K562 (cell line): ENCODE results near the gene PSMA5. TPM values are rescaled to one million over a fixed set of nuclear protein-coding genes. Genes with fewer than 3 reads are reported as not detected.

ENCODE experiments used
- ATAC-seq: fragments of 200-7000 bp; cut with Tn5 transposase; 3 replicates; pipeline ENCODE4 v1.9.1; 2020; ENCODE audit warnings: moderate library complexity
- BruUV-seq: library from RNA; stranded (reverse); fragments of 400-500 nt; replicated peaks from 2 replicates; lab custom pipeline; 2021; lab: Mats Ljungman, UMichigan
- CTCF ChIA-PET: fragments of 300-600 bp; formaldehyde crosslinking; extraction: SDS; loops from one replicate; lab custom pipeline; 2021; ENCODE audit warnings: low intra/inter-chr PET ratio; lab: Yijun Ruan, JAX
- POLR2A ChIA-PET: fragments of 300-600, 350-650 bp; sonication (Branson Sonifier 250); formaldehyde crosslinking; extraction: SDS; loops from one replicate; lab custom pipeline; 2021; ENCODE audit warnings: antibody characterized with exemption, inconsistent platforms; lab: Yijun Ruan, JAX
- DNase-seq, 4 experiments: peaks; one replicate each; pipeline versions ENCODE4 v3.0.0 to v3.0.0-alpha.2; 2011 to 2018; ENCODE audit warnings: low spot score in 3 of 4, mixed read lengths in 3 of 4; ENCODE audit errors: extremely low read depth in 1 of 4
- FAIRE-seq: peaks from 2 replicates; lab custom pipeline; 2011; peaks lifted over from hg19 to GRCh38; lab: Jason Lieb, UNC
- H2AFZ ChIP-seq: 2 replicates; pipeline ENCODE4 v1.6.0; 2011; ENCODE audit warnings: low read depth, low read length, control low read depth, inconsistent platforms
- H3K27ac ChIP-seq: fragments of 200-600 bp; 3 replicates; pipeline ENCODE4 v1.8.0; 2011; ENCODE audit warnings: low read depth, mild to moderate bottlenecking, control low read depth, inconsistent platforms, low read length, moderate library complexity, mixed read lengths; ENCODE audit errors: extremely low read depth
- H3K27me3 ChIP-seq, 2 experiments: fragments of 300-600 bp in 1 of 2; 2 replicates in 1 of 2; 3 replicates in 1 of 2; pipeline versions ENCODE4 v1.6.0 to v1.8.0; 2011; ENCODE audit warnings: inconsistent platforms in 2 of 2, low read length in 2 of 2, mild to moderate bottlenecking in 1 of 2, mixed read lengths in 1 of 2, moderate library complexity in 1 of 2; ENCODE audit not compliant: control insufficient read depth in 2 of 2, insufficient read depth in 2 of 2
- H3K36me3 ChIP-seq: fragments of 300-600 bp; 3 replicates; pipeline ENCODE4 v1.8.0; 2011; ENCODE audit warnings: mild to moderate bottlenecking, low read length, inconsistent platforms; ENCODE audit not compliant: control insufficient read depth, insufficient read depth
- H3K4me1 ChIP-seq, 2 experiments: fragments of 200-600 bp in 1 of 2; replicated peaks in 1 of 2; 2 replicates in 1 of 2; 3 replicates in 1 of 2; pipeline versions ENCODE4 v1.5.1 to v1.8.0; 2011; ENCODE audit warnings: inconsistent platforms in 2 of 2, low read length in 2 of 2, mild to moderate bottlenecking in 1 of 2, mixed read lengths in 1 of 2, moderate library complexity in 1 of 2; ENCODE audit not compliant: control insufficient read depth in 2 of 2, insufficient read depth in 2 of 2
- H3K4me2 ChIP-seq: 2 replicates; pipeline ENCODE4 v1.6.1; 2011; ENCODE audit warnings: low read length, control low read depth, inconsistent platforms, mixed read lengths; ENCODE audit not compliant: insufficient read depth
- H3K4me3 ChIP-seq: fragments of 200-600 bp; sonication (generic), shearing (Covaris generic); 2 replicates; pipeline ENCODE4 v1.5.1; 2016; ENCODE audit warnings: control low read depth, inconsistent platforms
- H3K79me2 ChIP-seq: fragments of 200-600 bp; 3 replicates; pipeline ENCODE4 v1.8.0; 2011; ENCODE audit warnings: low read length, inconsistent platforms; ENCODE audit not compliant: control insufficient read depth, insufficient read depth
- H3K9ac ChIP-seq, 2 experiments: 2 replicates each; pipeline versions ENCODE4 v1.6.0 to v1.6.1; 2011; ENCODE audit warnings: low read depth in 2 of 2, low read length in 2 of 2, control low read depth in 1 of 2, inconsistent platforms in 1 of 2, mild to moderate bottlenecking in 1 of 2, mixed read lengths in 1 of 2; ENCODE audit not compliant: insufficient read depth in 1 of 2
- H3K9me1 ChIP-seq: one replicate; pipeline ENCODE4 v1.6.0; 2011; ENCODE audit warnings: inconsistent platforms, mild to moderate bottlenecking, low read length, moderate library complexity; ENCODE audit not compliant: control insufficient read depth, insufficient read depth
- H3K9me3 ChIP-seq: replicated peaks from 2 replicates; pipeline ENCODE4 v1.5.1; 2011; ENCODE audit warnings: low read depth, low read length, inconsistent platforms; ENCODE audit not compliant: control insufficient read depth, insufficient read depth
- H4K20me1 ChIP-seq: replicated peaks from 2 replicates; pipeline ENCODE4 v1.6.1; 2011; ENCODE audit warnings: low read length, inconsistent platforms, mixed read lengths; ENCODE audit not compliant: control insufficient read depth, insufficient read depth
- COPS2 ChIP-seq: fragments of 450-650 bp; conservative IDR thresholded peaks from 2 replicates; pipeline ENCODE4 v1.6.1; 2016; ENCODE audit warnings: mild to moderate bottlenecking, moderate library complexity
- EP300 ChIP-seq: IDR thresholded peaks from 2 replicates; pipeline ENCODE4 v1.6.1; 2012; ENCODE audit warnings: low read length, improper control_type of control experiment
- ETV1 ChIP-seq: fragments of 450-650 bp; conservative IDR thresholded peaks from 2 replicates; pipeline ENCODE4 v1.6.1; 2016; ENCODE audit warnings: missing genetic modification characterization, control low read depth, low read depth, missing compliant biosample characterization
- GATAD2A ChIP-seq: fragments of 450-650 bp; IDR thresholded peaks from 2 replicates; pipeline ENCODE4 v1.6.1; 2017
- MYC ChIP-seq, 2 experiments: fragments of 250-450 bp in 1 of 2; sonication (Bioruptor Pico) in 1 of 2; IDR thresholded peaks; 2 replicates each; pipeline versions ENCODE4 v1.5.1 to v1.6.1; 2012 to 2021; ENCODE audit warnings: low read depth in 2 of 2, borderline replicate concordance in 1 of 2, improper control_type of control experiment in 1 of 2, low read length in 1 of 2, mild to moderate bottlenecking in 1 of 2, moderate library complexity in 1 of 2
- NELFE ChIP-seq: IDR thresholded peaks from 2 replicates; pipeline ENCODE4 v1.6.1; 2011; ENCODE audit warnings: mild to moderate bottlenecking; ENCODE audit not compliant: insufficient read depth, insufficient read length
- WGBS: fragments of 100-300 bp; shearing (Covaris generic); methylation state at CpG from one replicate; pipeline ENCODE4 v1.1.6; 2016; ENCODE audit warnings: low coverage, mixed read lengths; ENCODE audit not compliant: insufficient coverage; ENCODE audit errors: missing lambda C conversion rate; 5-methylcytosine and 5-hydroxymethylcytosine counted together
- in situ Hi-C: fragments of 300-500 bp; cut with MboI; formaldehyde crosslinking; loops from 4 replicates; pipeline ENCODE4 v1.15.0; 2018; ENCODE audit warnings: inconsistent platforms, mixed read lengths
- intact Hi-C: fragments of 100-400 bp; cut with micrococcal nuclease; formaldehyde crosslinking; loops from 2 replicates; pipeline ENCODE4 v1.14.2; 2022
- polyA plus RNA-seq, 8 experiments: library from polyadenylated mRNA; depleted of rRNA in 4 of 8; stranded (reverse) in 5 of 8; unstranded in 3 of 8; fragments of >200 nt; fragmentation: Nextera tagmentation in 2 of 8; fragmentation: Illumina TruSeq in 1 of 8; extraction: Ambion mirVana in 2 of 8; extraction: Trizol in 1 of 8; gene quantifications; 2 replicates each; pipeline versions ENCODE4 v1.2.1 to v1.2.3, GENCODE V29; 2011 to 2014; ENCODE audit warnings: inconsistent platforms in 1 of 8, missing spikeins in 1 of 8
- total RNA-seq, 7 experiments: library from RNA; depleted of rRNA in 6 of 7; stranded (reverse); fragments of >200 nt in 6 of 7; fragmentation: Illumina TruSeq in 2 of 7; extraction: Trizol in 2 of 7; gene quantifications; 2 replicates each; pipeline versions ENCODE4 v1.2.1 to v1.2.3, GENCODE V29; 2011 to 2021; ENCODE audit warnings: low replicate concordance in 1 of 7
- TF ChIP-seq, protein P1 (sequence below): fragments of 250-450 bp; sonication (Bioruptor Pico); IDR thresholded peaks from 2 replicates; pipeline ENCODE4 v1.9.0; 2021; ENCODE audit warnings: mild to moderate bottlenecking, inconsistent platforms
- TF ChIP-seq, protein P2 (sequence below): fragments of 250-450 bp; sonication (Bioruptor Pico); IDR thresholded peaks from 2 replicates; pipeline ENCODE4 v1.8.0; 2022; ENCODE audit warnings: inconsistent platforms
- TF ChIP-seq, protein P3 (sequence below): sonication (generic); formaldehyde crosslinking; IDR thresholded peaks from 2 replicates; pipeline ENCODE4 v1.8.0; 2022; ENCODE audit warnings: mild to moderate bottlenecking, missing genetic modification reagents
- TF ChIP-seq, protein P4 (sequence below): fragments of 250-450 bp; sonication (Bioruptor Pico); IDR thresholded peaks from 2 replicates; pipeline ENCODE4 v1.4.0; 2020; ENCODE audit warnings: mild to moderate bottlenecking, moderate library complexity

Gene PSMA5
- total and polyA plus RNA-seq, 9 of the 15 experiments (the other 6 are each of a cell fraction or from before 2014, with no cell fraction given), result 82.6 to 542 (median 287) TPM

DNA sequence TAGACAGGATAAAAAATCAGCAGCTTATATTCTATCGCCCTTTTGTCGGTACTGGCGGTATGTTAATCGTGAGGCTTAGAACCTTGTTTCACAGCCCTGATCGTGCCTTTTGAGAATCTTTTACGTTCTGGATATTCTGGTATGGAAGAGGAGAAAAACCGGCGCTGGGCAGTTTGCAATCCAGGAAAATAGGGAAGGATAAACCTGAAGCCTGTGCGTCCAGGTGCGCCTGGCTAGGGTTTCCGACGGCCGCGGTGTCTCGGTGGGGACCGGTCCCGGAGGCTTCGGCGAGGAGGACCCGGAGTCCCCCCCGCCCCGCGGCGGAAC lies 39.8 kb upstream of the PSMA5 start:
- Histone ChIP-seq H3K9me3 (no peaks in the 10 kb centered on the region), H3K4me2 (peak overlapping the region; percentile 64; the same call in 1 of the 2 replicates), H3K4me1 (peaks cover 0 to 11% of the 10 kb centered on the region in 2 experiments; a peak in 3 of 5 replicates), H3K9me1 (no peaks in the 10 kb centered on the region), H3K79me2 (no peaks in the 10 kb centered on the region), H3K9ac (peak overlapping the region in 1 of 2 experiments; percentile 83; a peak in 3 of 4 replicates), H3K27me3 (peaks cover 58 to 60% of the 10 kb centered on the region in 2 experiments), H3K4me3 (peak overlapping the region; percentile 38), H4K20me1 (no peaks in the 10 kb centered on the region; the same call in 1 of the 2 replicates), H3K27ac (no peak overlapping the region), H2AFZ (peak overlapping the region; percentile 71), H3K36me3 (no peaks in the 10 kb centered on the region)
- 13% methylated on average over 23 of the region's 24 CpGs for WGBS
- ChIA-PET CTCF (no interaction called here), POLR2A (no interaction called here)
- FAIRE-seq (no peak), DNase-seq (peak in 1 of 4 experiments; percentile 7), ATAC-seq (no peak)
- intact Hi-C loops, result no loop called here
- in situ Hi-C loops, result no loop called here
- no TSS peak for BruUV-seq
- no peak for TF ChIP-seq NELFE
- no peak for TF ChIP-seq GATAD2A
- TF ChIP-seq, protein P1, sequence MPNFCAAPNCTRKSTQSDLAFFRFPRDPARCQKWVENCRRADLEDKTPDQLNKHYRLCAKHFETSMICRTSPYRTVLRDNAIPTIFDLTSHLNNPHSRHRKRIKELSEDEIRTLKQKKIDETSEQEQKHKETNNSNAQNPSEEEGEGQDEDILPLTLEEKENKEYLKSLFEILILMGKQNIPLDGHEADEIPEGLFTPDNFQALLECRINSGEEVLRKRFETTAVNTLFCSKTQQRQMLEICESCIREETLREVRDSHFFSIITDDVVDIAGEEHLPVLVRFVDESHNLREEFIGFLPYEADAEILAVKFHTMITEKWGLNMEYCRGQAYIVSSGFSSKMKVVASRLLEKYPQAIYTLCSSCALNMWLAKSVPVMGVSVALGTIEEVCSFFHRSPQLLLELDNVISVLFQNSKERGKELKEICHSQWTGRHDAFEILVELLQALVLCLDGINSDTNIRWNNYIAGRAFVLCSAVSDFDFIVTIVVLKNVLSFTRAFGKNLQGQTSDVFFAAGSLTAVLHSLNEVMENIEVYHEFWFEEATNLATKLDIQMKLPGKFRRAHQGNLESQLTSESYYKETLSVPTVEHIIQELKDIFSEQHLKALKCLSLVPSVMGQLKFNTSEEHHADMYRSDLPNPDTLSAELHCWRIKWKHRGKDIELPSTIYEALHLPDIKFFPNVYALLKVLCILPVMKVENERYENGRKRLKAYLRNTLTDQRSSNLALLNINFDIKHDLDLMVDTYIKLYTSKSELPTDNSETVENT, result no peak
- TF ChIP-seq ETV1 (tag), result no peak
- TF ChIP-seq, protein P2, sequence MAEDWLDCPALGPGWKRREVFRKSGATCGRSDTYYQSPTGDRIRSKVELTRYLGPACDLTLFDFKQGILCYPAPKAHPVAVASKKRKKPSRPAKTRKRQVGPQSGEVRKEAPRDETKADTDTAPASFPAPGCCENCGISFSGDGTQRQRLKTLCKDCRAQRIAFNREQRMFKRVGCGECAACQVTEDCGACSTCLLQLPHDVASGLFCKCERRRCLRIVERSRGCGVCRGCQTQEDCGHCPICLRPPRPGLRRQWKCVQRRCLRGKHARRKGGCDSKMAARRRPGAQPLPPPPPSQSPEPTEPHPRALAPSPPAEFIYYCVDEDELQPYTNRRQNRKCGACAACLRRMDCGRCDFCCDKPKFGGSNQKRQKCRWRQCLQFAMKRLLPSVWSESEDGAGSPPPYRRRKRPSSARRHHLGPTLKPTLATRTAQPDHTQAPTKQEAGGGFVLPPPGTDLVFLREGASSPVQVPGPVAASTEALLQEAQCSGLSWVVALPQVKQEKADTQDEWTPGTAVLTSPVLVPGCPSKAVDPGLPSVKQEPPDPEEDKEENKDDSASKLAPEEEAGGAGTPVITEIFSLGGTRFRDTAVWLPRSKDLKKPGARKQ (CRISPR knock-in tag), result peak; percentile 43; the same call in 1 of the 2 replicates
- TF ChIP-seq, protein P3, sequence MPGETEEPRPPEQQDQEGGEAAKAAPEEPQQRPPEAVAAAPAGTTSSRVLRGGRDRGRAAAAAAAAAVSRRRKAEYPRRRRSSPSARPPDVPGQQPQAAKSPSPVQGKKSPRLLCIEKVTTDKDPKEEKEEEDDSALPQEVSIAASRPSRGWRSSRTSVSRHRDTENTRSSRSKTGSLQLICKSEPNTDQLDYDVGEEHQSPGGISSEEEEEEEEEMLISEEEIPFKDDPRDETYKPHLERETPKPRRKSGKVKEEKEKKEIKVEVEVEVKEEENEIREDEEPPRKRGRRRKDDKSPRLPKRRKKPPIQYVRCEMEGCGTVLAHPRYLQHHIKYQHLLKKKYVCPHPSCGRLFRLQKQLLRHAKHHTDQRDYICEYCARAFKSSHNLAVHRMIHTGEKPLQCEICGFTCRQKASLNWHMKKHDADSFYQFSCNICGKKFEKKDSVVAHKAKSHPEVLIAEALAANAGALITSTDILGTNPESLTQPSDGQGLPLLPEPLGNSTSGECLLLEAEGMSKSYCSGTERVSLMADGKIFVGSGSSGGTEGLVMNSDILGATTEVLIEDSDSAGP (CRISPR knock-in tag), result peak; percentile 81; the same call in 1 of the 2 replicates
- TF ChIP-seq MYC (IDR thresholded peaks at IDR 0.05; ENCODE audit: low read depth, low read length), result no peak
- TF ChIP-seq MYC (CRISPR knock-in tag; IDR thresholded peaks at IDR 0.05; ENCODE audit: borderline replicate concordance, low read depth), result no peak
- TF ChIP-seq EP300, result no peak
- TF ChIP-seq, protein P4, sequence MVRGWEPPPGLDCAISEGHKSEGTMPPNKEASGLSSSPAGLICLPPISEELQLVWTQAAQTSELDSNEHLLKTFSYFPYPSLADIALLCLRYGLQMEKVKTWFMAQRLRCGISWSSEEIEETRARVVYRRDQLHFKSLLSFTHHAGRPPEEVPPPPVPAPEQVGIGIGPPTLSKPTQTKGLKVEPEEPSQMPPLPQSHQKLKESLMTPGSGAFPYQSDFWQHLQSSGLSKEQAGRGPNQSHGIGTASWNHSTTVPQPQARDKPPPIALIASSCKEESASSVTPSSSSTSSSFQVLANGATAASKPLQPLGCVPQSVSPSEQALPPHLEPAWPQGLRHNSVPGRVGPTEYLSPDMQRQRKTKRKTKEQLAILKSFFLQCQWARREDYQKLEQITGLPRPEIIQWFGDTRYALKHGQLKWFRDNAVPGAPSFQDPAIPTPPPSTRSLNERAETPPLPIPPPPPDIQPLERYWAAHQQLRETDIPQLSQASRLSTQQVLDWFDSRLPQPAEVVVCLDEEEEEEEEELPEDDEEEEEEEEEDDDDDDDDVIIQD (CRISPR knock-in tag), result no peak
- TF ChIP-seq COPS2, result no peak
